Measurements from ENCODE around the gene OTOGL.
A peak's percentile ranks its signal among the peaks of the same experiment; 100 is the strongest.

The OTOGL gene

GRCh38 chr12:80401191-80401590 is 301.9 kb downstream of the OTOGL start:
- Histone ChIP-seq H3K4me3 (IDR thresholded peaks at IDR 0.05; ENCODE audit: insufficient read depth, low read depth, low read length) (no peak overlapping the region), H3K9ac (no peak overlapping the region), H4K20me1 (ENCODE audit: insufficient read depth) (no peaks in the 10 kb centered on the region), H3K79me2 (ENCODE audit: insufficient read depth, low read depth) (no peaks in the 10 kb centered on the region), H3K27ac (no peak overlapping the region), H3K27me3 (ENCODE audit: insufficient read depth, low read depth) (no peaks in the 10 kb centered on the region), H3K4me1 (ENCODE audit: low read depth, poor library complexity, severe bottlenecking) (peaks cover 14% of the 10 kb centered on the region), H3K36me3 (ENCODE audit: insufficient read depth) (no peaks in the 10 kb centered on the region), H2AFZ (ENCODE audit: low read depth) (no peak overlapping the region), H3K4me2 (peak overlapping the region; percentile 28)
- TF ChIP-seq CTCF (conservative IDR thresholded peaks at IDR 0.05; ENCODE audit: low read depth, low read length): no peak

GRCh38 chr12:80404629-80405028 is 305.3 kb downstream of the OTOGL start:
- Histone ChIP-seq H3K9ac (no peak overlapping the region), H3K4me2 (no peak overlapping the region), H3K36me3 (ENCODE audit: insufficient read depth) (no peaks in the 10 kb centered on the region), H3K27me3 (ENCODE audit: insufficient read depth, low read depth) (no peaks in the 10 kb centered on the region), H3K4me3 (IDR thresholded peaks at IDR 0.05; ENCODE audit: insufficient read depth, low read depth, low read length) (no peak overlapping the region), H3K4me1 (ENCODE audit: low read depth, poor library complexity, severe bottlenecking) (peaks cover 18% of the 10 kb centered on the region), H2AFZ (ENCODE audit: low read depth) (no peak overlapping the region), H3K79me2 (ENCODE audit: insufficient read depth, low read depth) (no peaks in the 10 kb centered on the region), H3K27ac (no peak overlapping the region), H4K20me1 (ENCODE audit: insufficient read depth) (no peaks in the 10 kb centered on the region)
- TF ChIP-seq CTCF (conservative IDR thresholded peaks at IDR 0.05; ENCODE audit: low read depth, low read length): no peak

GRCh38 chr12:80406253-80406652 is 306.9 kb downstream of the OTOGL start:
- H3K4me3 ChIP-seq (IDR thresholded peaks at IDR 0.05; ENCODE audit: insufficient read depth, low read depth, low read length): no peak overlapping the region
- no peaks in the 10 kb centered on the region for H3K79me2 ChIP-seq (ENCODE audit: insufficient read depth, low read depth)
- peaks cover 17% of the 10 kb centered on the region for H3K4me1 ChIP-seq (ENCODE audit: low read depth, poor library complexity, severe bottlenecking)
- H3K27me3 ChIP-seq (ENCODE audit: insufficient read depth, low read depth): no peaks in the 10 kb centered on the region
- no peaks in the 10 kb centered on the region for H3K36me3 ChIP-seq (ENCODE audit: insufficient read depth)
- no peak overlapping the region for H3K27ac ChIP-seq
- TF ChIP-seq CTCF (conservative IDR thresholded peaks at IDR 0.05; ENCODE audit: low read depth, low read length): no peak
- no peak overlapping the region for H2AFZ ChIP-seq (ENCODE audit: low read depth)
- no peak overlapping the region for H3K9ac ChIP-seq
- no peaks in the 10 kb centered on the region for H4K20me1 ChIP-seq (ENCODE audit: insufficient read depth)
- H3K4me2 ChIP-seq: no peak overlapping the region

GRCh38 chr12:80411787-80412186 is 312.4 kb downstream of the OTOGL start:
- H3K4me3 ChIP-seq (IDR thresholded peaks at IDR 0.05; ENCODE audit: insufficient read depth, low read depth, low read length): no peak overlapping the region
- H3K27ac ChIP-seq: no peak overlapping the region
- H3K79me2 ChIP-seq (ENCODE audit: insufficient read depth, low read depth): no peaks in the 10 kb centered on the region
- no peak for TF ChIP-seq CTCF (conservative IDR thresholded peaks at IDR 0.05; ENCODE audit: low read depth, low read length)
- no peak overlapping the region for H3K4me2 ChIP-seq
- H3K27me3 ChIP-seq (ENCODE audit: insufficient read depth, low read depth): no peaks in the 10 kb centered on the region
- H3K9ac ChIP-seq: no peak overlapping the region
- peaks cover 11% of the 10 kb centered on the region for H3K4me1 ChIP-seq (ENCODE audit: low read depth, poor library complexity, severe bottlenecking)
- no peaks in the 10 kb centered on the region for H3K36me3 ChIP-seq (ENCODE audit: insufficient read depth)
- no peak overlapping the region for H2AFZ ChIP-seq (ENCODE audit: low read depth)
- H4K20me1 ChIP-seq (ENCODE audit: insufficient read depth): no peaks in the 10 kb centered on the region

Measured in KMS-11 (cell line).